HG03175 (cell line): Measurements from ENCODE around the gene PDE1C.
"Not testable (repeated sequence)": the region's sequence is repeated elsewhere in the genome, so short reads cannot be mapped to it uniquely, and the experiment has no call there.

Experiments used
- ATAC-seq: cut with Tn5 transposase; IDR thresholded peaks from one replicate; pipeline ENCODE4 v1.9.1; 2021; ENCODE audit warnings: mild to moderate bottlenecking, moderate library complexity; ENCODE audit not compliant: unreplicated experiment

Gene PDE1C

GRCh38 chr7:32070406-32071360, at the start of gene PDE1C:
Gene PDE1C, minus strand, starts transcription at chr7:32070407.
- no peak for ATAC-seq

- ATAC-seq, result no peak
Observed at GRCh38 chr7:32119790-32120196, 49.6 kb upstream of the PDE1C start.

GRCh38 chr7:32117837-32118236, 47.6 kb upstream of the PDE1C start:
- no peak for ATAC-seq

GRCh38 chr7:32116436-32116835, 46.2 kb upstream of the PDE1C start:
- no peak for ATAC-seq

GRCh38 chr7:32115831-32116230, 45.6 kb upstream of the PDE1C start:
- no peak for ATAC-seq

- no peak for ATAC-seq
Observed at GRCh38 chr7:32108651-32109050, 38.4 kb upstream of the PDE1C start.

GRCh38 chr7:32104766-32105165, 34.6 kb upstream of the PDE1C start:
- ATAC-seq, result no peak

- no peak for ATAC-seq
Observed at GRCh38 chr7:32103361-32103760, 33.2 kb upstream of the PDE1C start.

GRCh38 chr7:32102432-32102873, 32.2 kb upstream of the PDE1C start:
- ATAC-seq, result no peak

- ATAC-seq, result no peak
Observed at GRCh38 chr7:32100407-32100907, 30.2 kb upstream of the PDE1C start.

GRCh38 chr7:32094516-32094915, 24.3 kb upstream of the PDE1C start:
- ATAC-seq, result no peak

GRCh38 chr7:32093415-32094408, 23.5 kb upstream of the PDE1C start:
- ATAC-seq, result no peak

GRCh38 chr7:32092346-32092745, 22.1 kb upstream of the PDE1C start:
- no peak for ATAC-seq

- ATAC-seq, result no peak
Observed at GRCh38 chr7:32091608-32092210, 21.5 kb upstream of the PDE1C start.

GRCh38 chr7:32089678-32090077, 19.5 kb upstream of the PDE1C start:
- no peak for ATAC-seq

- ATAC-seq, result no peak
Observed at GRCh38 chr7:32089256-32089655, 19.0 kb upstream of the PDE1C start.

GRCh38 chr7:32088451-32088881, 18.3 kb upstream of the PDE1C start:
- ATAC-seq, result no peak

- no peak for ATAC-seq
Observed at GRCh38 chr7:32079510-32079909, 9.3 kb upstream of the PDE1C start.

- no peak for ATAC-seq
Observed at GRCh38 chr7:32078824-32079223, 8.6 kb upstream of the PDE1C start.

GRCh38 chr7:32077806-32078205, 7.6 kb upstream of the PDE1C start:
- no peak for ATAC-seq

GRCh38 chr7:32076802-32077201, 6.6 kb upstream of the PDE1C start:
- not testable (repeated sequence) for ATAC-seq
